HG03558 (cell line): ENCODE measurements around the gene UBA1.

Source experiments
- ATAC-seq: cut with Tn5 transposase; IDR thresholded peaks from one replicate; pipeline ENCODE4 v1.9.1; 2021; ENCODE audit warnings: moderate number of reproducible peaks; ENCODE audit not compliant: unreplicated experiment; ENCODE audit errors: extremely low read depth

UBA1 gene

DNA sequence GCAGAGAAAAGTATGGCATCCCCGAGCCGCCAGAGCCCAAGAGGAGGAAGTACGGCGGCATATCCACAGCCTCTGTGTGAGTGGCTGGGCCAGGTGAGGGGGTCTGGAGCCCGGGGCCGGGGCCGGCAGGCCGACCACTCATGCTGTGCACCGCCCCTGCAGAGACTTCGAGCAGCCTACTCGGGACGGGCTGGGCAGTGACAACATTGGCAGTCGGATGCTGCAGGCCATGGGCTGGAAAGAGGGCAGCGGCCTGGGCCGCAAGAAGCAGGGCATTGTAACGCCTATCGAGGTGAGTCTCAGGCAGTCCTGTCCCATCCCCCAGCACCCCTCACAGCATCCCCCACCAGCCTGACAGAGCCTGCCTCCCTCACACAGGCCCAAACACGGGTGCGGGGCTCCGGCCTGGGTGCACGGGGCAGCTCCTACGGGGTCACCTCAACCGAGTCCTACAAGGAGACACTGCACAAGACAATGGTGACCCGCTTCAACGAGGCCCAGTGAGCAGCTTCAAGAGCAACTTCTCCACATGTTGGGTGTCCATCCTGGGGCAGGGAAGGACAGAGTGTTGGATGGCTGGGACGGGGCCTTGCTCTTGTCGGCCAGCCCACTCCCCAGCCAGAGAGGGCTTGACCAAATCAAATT is 7.4 kb upstream of the UBA1 start:
- ATAC-seq: no peak

DNA sequence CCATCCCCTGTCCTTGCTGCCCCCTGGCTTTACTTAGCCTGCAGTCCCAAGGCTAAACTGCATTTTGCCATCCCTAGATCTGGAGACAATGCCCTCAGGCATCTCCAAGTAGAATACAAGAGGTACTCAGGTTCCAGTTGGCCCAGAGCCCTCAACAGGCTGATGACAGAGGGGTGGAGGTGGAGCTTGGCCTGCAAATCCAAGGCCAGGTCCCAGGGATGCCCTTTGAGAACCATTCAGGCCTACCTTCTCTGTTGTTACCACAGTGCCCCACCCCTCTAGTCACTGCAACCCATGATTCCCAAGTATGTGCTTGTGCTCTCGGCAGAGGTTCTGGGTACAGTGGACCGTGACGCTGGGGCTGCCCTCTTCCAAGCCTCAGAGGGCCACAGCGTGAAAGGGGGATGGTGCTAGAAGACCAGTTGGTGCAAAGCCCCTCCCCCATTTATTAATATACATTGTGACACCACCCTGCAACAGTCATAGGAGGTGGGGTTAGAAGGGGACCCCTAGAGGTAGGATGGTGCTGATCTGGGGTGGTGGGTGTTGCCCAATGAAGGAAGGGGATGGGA is 6.4 kb upstream of the UBA1 start:
- no peak for ATAC-seq

DNA sequence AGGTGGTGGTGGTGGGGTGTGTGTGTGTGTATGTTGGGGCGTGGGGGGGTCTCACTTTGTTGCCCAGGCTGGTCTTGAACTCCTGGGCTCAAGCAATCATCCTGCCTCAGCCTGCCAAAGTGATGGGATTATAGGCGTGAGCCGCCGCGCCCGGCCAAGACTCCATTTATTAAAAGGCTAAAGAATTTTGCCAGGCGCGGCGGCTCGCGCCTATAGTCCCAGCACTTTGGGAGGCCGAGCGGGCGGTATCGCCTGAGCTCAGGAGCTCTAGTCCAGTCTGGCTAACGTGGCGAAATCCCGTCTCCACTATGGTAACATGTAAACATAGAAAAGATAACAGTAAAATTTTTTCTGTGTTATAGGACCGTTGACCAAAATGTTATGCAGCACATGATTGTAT is 3.7 kb upstream of the UBA1 start:
- ATAC-seq: no peak

DNA sequence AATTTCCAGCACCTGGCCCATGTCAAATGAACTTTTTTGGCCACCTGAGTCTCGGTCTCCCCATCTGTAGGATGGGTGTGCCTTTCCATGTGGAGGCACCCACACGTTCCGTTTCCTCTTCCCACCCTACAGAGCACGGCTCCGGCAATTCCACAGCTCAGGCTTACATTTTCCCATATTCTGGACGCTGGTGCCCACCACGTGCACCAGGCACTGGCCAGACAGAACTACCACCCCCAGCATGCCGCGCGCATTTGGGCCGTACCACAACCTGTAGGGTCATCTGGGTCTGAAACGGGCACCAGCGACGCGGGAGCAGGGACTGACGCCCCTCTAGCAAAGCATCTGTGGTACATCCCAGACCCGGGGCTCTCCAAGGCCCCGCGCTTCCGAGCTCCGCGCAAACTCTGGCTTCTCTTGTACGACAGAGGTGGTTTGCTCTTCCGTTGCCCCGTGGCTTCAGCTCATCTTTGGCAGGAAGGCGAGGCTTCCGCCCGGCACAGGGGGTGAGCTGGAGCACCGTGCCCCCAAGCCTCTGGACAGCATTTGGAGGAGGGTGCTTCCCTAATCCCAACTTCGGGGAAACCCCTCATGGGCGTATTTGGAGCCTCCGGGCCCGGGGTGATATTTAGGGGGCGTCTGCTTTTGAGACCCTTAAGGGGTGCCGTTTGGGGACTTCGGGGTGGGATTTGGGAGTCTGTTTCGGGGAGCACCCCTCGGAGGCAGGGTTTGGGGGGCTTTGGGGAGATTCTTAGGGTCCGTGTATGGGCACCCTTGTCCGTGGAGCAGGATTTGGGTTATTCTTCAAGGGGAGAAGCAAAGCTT is 3.0 kb upstream of the UBA1 start:
- no peak for ATAC-seq

DNA sequence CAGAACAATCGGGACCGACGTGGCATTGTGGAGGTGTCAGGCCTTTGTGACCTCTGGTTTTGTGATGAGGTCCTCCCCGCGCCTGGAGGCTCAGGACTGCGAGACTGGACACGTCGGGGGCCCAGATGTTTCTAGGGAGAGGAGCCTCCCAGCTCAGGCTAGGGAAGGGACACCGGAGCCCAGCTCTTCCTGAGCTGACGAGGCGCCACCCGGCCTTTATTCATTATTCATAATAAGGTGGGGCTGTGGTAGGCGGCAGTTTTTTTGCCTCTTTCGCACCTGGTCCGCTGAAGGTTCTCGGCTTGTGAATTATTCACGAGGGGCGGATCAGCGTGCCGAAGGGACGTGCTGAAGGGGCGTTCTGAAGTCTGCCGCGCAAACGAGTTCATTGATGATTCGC is 2.3 kb upstream of the UBA1 start:
- no peak for ATAC-seq

DNA sequence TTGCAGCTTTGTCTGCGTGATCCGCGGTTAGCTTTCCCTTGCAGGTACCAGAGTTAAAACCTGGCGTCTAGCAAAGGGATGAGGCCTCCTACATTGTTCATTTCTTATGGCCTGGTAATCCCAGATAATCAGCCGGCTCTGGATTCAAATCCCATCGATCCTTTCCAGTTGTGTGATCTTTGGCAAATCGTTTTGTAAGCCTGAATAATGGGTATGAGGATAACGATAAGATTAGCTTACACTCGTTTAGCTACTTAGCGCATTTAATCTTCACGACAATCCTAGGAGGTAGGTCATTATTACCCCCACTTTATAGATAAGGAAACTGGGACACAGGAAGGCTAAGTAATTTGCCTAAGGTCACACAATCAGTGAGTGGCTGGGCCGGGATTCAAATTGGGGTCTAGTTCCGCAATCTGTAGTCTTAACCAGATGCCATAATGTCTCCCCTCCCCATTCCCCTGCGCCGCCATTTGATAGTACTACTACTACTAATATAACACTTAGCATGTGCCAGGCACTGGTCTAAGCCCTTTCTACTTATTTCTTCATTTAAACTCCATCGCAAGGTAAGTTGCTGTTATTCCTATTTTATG is 1.7 kb upstream of the UBA1 start:
- no peak for ATAC-seq

DNA sequence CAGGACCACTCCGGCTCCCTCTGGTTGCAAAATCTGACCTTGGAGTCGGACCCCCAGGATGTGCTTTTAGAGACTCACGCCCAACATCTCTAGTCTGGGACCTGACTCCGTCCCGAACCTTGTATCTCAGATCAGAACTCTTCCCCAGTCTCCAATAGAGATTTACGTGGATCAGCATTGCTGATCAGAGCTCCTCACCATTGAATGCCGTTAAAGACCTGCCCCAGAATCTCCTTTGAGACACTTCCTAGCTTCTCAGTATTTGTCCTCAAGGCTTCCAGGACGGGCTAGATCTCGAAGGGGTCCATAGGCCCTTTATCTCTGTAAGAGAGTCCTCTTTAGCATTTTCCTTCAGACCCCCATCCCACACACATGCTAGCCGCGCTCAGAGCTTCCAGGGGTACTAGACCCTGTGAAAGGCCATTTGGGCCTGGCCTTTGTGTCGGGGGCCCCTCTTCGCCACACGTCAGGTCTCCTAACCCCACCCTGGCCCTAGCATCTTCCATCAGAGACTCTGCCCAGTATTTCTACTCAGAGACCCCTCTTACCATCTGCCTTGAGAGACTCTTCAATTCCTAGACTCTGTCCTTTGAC is 662 bp downstream of the UBA1 start:
- no peak for ATAC-seq

DNA sequence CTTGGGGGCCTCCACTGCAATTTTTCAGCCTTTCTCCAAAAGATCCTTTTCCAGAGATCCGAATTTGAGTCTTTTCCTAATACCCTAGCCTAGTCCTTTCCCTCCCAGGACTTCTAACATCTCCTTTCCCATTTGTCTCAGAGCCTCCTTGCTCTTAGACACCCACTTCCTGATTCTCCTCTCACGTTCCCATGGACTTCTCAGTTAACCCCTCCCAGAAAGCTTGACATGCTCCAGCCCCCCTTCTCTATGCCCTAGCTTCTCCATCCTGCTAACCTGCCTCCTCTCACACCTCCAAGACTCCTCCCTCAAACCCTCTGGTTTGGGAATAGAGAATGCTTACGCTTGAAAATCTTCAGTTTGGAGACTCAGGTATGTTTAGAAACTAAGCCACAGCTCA is 2.5 kb downstream of the UBA1 start:
- no peak for ATAC-seq

DNA sequence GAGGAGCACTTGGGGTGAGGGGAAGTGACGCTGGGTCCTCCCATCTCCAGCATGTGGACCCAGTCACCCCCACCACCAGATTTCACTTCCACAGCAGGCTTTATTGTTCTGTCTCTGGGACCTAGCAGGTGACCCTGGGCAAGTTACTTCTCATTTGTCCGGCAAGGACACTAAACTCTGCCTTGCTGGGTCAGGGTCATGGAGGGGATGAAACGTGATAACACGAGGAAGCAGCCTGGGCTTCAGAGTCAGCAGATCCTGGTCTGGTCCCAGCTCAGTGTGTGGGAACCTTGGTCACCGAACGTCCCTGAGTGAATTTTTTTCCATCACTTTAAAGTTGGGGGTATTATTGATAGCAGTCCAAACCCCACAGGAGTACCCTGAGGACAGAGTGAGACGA is 3.9 kb downstream of the UBA1 start:
- ATAC-seq: no peak

DNA sequence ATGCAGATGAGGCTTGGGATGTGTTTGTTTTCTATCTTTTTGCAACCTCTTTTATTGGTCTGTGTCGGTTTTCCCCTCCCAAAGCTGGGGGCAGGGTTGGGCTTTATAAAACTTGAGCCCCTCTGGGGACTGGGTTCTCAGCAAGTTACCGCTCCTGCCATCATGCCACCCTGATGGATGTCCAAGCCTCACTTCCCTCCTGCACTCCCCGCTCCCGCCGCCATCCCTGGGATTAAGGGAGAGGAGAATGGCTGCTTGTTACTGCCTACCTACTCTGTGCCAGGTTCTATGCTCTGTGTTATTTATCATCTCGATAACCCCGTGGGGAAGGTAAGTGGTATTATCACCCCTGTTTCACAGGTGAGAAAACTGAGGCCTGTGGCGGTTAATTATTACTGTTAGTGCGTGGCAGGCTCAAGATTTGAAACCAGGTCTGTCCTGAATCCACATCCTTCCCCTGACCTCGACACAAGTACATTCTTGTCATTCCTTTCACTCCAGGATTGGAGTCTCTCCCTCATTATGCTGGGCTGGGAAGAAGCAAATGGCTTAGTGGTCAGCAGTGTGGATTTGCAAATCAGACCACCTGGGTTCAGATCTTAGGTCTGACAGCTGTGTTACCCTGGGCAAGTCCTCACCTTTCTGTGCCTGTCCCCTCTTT is 4.5 kb downstream of the UBA1 start:
- no peak for ATAC-seq

DNA sequence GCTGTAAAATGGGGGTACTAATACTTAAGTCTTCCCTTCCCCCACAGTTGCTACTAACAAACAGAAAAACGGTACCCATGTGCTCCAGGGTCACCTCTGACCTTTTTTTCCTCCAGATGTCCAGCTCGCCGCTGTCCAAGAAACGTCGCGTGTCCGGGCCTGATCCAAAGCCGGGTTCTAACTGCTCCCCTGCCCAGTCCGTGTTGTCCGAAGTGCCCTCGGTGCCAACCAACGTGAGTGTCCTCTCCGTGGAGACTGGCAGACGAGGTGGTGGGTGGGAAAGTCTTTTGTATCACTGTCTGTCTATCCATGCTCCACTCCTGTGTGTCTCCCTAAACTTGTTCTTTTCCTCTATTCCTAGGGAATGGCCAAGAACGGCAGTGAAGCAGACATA is 5.1 kb downstream of the UBA1 start:
- ATAC-seq: no peak

DNA sequence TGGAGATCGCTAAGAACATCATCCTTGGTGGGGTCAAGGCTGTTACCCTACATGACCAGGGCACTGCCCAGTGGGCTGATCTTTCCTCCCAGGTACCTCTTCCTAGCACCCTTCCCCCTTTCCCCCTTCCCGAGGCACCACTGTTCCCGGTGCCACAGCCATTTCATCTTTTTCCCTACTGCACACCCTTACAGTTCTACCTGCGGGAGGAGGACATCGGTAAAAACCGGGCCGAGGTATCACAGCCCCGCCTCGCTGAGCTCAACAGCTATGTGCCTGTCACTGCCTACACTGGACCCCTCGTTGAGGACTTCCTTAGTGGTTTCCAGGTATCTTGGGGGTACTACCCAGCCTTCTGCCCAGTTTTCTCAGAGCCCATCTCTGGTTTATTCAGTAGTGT is 5.7 kb downstream of the UBA1 start:
- ATAC-seq: no peak

DNA sequence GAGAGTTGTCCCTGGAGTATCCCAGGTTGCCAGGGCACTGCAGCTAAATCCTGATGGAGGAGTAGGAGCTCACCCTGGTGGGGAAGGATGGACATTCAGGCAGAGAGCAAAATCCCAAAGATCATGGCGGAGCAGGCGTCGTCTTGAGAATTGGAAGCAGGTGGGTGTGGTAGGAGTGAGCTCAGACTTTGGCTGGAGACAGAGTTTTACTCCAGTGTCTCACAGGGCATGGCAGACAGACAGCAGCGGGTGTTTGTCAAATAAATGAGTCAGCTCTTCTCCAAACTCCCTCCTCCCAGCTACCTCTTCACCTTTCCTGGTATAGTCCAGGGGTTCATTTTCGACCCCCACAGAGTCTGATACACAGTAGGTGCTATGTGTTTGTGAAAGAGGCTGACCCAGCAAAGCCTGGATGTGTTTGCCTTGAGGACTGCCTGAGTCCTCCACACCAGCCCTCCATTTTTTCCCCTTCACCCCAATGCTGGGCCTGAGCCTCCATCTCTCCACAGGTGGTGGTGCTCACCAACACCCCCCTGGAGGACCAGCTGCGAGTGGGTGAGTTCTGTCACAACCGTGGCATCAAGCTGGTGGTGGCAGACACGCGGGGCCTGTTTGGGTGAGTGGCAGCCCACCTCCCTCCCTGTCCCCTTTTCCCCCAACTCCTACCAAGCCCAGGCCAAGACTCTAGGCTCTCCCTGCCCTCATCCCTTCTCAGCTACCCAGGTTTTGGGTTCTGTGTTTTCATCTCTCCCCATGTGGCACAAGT is 6.9 kb downstream of the UBA1 start:
- ATAC-seq: no peak

DNA sequence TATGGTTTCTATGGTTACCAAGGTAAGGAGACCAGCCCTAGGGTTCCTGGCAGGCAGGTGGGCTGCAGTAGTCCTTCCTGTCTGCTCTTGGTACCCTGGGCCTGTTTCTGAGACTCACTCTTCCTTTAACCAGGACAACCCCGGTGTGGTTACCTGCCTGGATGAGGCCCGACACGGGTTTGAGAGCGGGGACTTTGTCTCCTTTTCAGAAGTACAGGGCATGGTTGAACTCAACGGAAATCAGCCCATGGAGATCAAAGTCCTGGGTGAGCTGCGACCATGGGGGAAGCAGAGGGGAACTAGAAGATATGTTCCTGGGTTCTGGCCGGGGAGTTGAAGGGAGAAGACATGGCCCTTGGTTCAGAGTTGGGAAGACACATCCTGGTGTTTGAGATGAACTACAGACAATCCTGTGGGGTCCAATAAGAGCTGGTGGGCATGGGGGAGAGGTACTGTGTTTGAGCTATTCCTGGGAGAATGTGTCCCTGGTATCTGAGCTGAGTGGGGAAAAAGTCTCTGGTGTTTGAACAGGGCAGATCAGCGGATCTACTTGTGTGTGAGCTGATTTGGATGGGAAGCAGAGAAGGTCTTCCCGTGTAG is 7.8 kb downstream of the UBA1 start:
- no peak for ATAC-seq

DNA sequence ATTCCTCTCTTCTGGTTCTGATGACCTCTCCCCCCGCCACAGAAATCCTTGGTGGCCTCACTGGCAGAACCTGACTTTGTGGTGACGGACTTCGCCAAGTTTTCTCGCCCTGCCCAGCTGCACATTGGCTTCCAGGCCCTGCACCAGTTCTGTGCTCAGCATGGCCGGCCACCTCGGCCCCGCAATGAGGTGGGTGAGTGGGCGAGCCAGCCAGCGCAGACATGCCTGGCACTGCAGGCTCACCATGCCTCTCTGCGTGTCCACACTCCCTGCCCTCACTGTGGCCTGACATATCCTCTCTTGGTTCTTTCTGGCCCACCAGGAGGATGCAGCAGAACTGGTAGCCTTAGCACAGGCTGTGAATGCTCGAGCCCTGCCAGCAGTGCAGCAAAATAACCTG is 8.7 kb downstream of the UBA1 start:
- no peak for ATAC-seq

DNA sequence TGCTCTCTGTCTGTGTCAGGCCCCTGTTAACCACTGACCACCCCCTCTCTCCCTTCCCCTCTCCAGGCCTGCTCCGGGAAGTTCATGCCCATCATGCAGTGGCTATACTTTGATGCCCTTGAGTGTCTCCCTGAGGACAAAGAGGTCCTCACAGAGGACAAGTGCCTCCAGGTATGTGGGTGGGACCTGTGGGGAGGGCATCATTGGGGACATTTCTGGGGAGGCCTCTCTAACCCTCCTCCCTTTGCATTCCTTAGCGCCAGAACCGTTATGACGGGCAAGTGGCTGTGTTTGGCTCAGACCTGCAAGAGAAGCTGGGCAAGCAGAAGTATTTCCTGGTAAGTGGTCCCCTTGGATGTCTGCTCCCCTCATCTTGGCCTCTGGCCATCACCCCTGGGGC is 9.2 kb downstream of the UBA1 start:
- ATAC-seq: no peak

DNA sequence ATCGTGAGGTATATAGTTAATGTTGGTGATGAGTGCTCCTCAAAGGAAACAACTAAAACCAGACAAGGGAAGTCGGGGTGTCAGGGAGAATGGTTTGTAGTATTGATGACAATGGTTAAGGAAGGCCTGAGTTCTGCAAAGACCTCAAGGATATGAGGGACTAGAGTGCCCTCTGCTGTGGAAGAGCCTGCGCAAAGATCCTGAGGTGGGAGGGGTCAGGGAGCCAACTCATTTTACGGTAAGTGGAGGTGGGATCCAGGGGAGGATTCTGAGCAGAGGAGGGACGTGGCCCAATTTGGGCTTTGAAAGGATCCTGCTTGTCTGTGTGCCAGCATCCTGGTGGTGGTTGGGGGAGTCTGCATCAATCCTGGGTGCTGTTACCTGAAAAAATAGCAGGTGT is 11.3 kb downstream of the UBA1 start:
- no peak for ATAC-seq

DNA sequence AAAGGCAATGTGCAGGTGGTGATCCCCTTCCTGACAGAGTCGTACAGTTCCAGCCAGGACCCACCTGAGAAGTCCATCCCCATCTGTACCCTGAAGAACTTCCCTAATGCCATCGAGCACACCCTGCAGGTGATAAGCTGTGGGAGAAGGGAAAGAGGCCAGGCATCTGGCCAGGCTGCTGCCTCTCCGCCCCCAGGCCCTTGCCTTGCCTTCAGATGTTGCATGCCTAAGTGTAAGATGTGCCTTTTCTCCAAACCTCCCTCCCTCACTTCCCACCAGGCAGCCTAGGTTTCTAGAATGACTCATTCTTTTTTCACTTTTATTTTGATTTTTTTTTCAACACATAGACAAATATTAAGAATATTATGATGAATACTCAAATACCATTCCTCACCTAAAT is 12.7 kb downstream of the UBA1 start:
- no peak for ATAC-seq

DNA sequence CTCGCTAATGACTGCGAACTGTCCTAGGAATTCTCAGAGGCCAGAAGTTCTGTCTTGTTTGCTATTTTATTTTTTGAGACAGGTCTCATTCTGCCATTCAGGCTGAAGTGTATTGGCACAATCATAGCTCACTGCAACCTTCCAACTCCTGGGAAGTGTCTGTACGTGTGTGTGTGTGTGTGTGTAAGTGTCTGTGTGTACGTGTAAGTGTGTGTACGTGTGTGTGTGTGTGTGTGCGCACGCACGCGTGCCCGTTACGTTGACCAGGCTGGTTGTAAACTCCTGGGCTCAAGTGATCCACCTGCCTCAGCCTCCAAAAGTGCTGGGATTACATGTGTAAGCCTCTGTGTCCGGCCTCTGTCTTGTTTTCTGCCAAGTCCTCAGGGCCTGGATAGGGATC is 14.5 kb downstream of the UBA1 start:
- ATAC-seq: no peak
